Measurements from ENCODE around the gene ZNF280C.

DNA sequence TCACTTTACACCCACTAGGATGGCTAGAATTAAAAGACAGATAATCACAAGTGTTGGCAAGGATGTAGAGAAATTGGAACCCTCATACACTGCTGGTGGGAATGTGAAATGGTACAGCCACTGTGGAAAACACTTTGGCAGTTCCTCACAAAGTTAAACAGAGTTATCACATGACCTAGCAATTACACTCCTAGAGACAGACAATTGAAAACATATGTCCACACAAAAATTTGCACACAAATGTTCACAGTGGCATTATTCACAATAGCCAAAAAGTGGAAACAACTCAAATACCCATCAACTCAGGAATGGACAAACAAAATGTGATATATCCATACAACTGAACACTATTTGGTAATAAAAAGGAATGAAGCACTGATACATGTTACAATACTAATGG is 5.7 kb downstream of the ZNF280C start:
- TF ChIP-seq, protein P1, sequence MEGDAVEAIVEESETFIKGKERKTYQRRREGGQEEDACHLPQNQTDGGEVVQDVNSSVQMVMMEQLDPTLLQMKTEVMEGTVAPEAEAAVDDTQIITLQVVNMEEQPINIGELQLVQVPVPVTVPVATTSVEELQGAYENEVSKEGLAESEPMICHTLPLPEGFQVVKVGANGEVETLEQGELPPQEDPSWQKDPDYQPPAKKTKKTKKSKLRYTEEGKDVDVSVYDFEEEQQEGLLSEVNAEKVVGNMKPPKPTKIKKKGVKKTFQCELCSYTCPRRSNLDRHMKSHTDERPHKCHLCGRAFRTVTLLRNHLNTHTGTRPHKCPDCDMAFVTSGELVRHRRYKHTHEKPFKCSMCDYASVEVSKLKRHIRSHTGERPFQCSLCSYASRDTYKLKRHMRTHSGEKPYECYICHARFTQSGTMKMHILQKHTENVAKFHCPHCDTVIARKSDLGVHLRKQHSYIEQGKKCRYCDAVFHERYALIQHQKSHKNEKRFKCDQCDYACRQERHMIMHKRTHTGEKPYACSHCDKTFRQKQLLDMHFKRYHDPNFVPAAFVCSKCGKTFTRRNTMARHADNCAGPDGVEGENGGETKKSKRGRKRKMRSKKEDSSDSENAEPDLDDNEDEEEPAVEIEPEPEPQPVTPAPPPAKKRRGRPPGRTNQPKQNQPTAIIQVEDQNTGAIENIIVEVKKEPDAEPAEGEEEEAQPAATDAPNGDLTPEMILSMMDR (IDR thresholded peaks at IDR 0.05) = no peak
- TF ChIP-seq POLR2A (IDR thresholded peaks at IDR 0.05) = no peak
